Measurements from ENCODE around the gene KIAA1671.

DNA sequence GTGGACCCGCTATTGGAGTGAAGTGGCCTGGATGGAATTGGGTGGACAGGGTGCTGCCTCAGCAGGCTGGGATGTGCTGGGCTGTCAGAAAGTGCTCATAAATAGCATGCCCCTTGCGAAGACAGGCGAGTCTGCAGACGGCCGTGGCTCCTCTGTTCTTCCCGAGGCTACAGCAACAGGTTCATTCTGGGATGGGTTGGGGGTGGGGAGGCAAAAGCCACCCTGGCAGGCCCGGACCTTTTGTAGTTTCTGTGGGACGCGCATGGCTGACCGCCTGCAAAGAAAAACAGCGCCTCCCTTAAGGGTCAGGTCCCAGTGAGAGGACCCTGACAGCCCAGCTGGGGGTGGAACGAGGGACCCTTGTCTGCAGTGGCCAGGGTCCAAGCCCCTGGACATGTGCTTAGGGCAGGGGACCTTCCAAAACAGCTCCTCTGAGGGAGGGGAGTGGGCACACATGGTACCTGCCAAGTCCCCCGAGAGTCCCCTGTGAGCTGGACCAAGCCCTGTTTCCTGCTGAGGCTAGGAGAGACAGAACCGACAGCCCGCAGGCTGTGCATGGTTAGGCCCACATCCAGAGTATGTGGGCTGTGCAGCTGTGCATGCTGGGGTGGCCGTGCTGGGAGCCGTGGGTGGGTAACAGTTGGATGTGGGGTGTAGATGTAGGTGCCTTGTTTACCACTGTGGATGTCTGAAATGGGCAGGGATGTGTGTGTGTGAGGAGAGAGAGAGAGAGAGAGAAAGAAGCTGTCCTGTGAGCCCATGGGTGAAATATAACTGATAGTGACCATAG is 247.4 kb downstream of the KIAA1671 start, which contains the start of gene CRYBB3:
- TF ChIP-seq RAD21 (IDR thresholded peaks at IDR 0.05) (no peak), CTCF (IDR thresholded peaks at IDR 0.05; ENCODE audit: low read depth, low read length, missing input control) (no peak), RXRA (IDR thresholded peaks at IDR 0.05) (no peak), JUND (IDR thresholded peaks at IDR 0.05) (no peak), ZBTB33 (IDR thresholded peaks at IDR 0.05) (no peak)
- TF ChIP-seq, protein P1, sequence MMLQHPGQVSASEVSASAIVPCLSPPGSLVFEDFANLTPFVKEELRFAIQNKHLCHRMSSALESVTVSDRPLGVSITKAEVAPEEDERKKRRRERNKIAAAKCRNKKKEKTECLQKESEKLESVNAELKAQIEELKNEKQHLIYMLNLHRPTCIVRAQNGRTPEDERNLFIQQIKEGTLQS (IDR thresholded peaks at IDR 0.05) = no peak

All from liver (tissue), 3 donors.